NT2/D1 (cell line): ENCODE data around the gene PTBP3.

ENCODE experiments used
- DNase-seq: peaks from one replicate; pipeline ENCODE4 v3.0.0-alpha.2; 2011; ENCODE audit warnings: low read depth, low spot score
- H3K27me3 ChIP-seq: 2 replicates; pipeline ENCODE4 v1.6.0; 2011; ENCODE audit warnings: mild to moderate bottlenecking; ENCODE audit not compliant: insufficient read length, insufficient read depth
- H3K36me3 ChIP-seq: 2 replicates; pipeline ENCODE4 v1.6.1; 2011; ENCODE audit warnings: mild to moderate bottlenecking, low read length, mixed read lengths; ENCODE audit not compliant: insufficient read depth, insufficient read length
- H3K4me1 ChIP-seq: 2 replicates; pipeline ENCODE4 v1.5.1; 2011; ENCODE audit not compliant: insufficient read depth, insufficient read length
- H3K4me3 ChIP-seq: 2 replicates; pipeline ENCODE4 v1.5.1; 2011; ENCODE audit warnings: low read depth; ENCODE audit not compliant: insufficient read length
- H3K9ac ChIP-seq: 2 replicates; pipeline ENCODE4 v1.6.0; 2011; ENCODE audit warnings: low read depth; ENCODE audit not compliant: insufficient read length
- H3K9me3 ChIP-seq: 2 replicates; pipeline ENCODE4 v1.5.1; 2011; ENCODE audit warnings: mild to moderate bottlenecking, low read length; ENCODE audit not compliant: insufficient read depth
- SUZ12 ChIP-seq: IDR thresholded peaks from 2 replicates; pipeline ENCODE4 v1.6.1; 2011; ENCODE audit not compliant: insufficient read length, insufficient read depth; ENCODE audit errors: extremely low read depth
- YY1 ChIP-seq: IDR thresholded peaks from 2 replicates; pipeline ENCODE4 v1.6.1; 2011; ENCODE audit not compliant: insufficient read length, insufficient read depth
- ZNF274 ChIP-seq: IDR thresholded peaks from 2 replicates; pipeline ENCODE4 v1.6.1; 2011; ENCODE audit warnings: mild to moderate bottlenecking, low read depth, low read length

The PTBP3 gene

GRCh38 chr9:112315331-112316257 is 17.8 kb downstream of the PTBP3 start:
- Histone ChIP-seq H3K4me1 (peaks cover 4% of the 10 kb centered on the region), H3K36me3 (peaks cover 4% of the 10 kb centered on the region), H3K27me3 (no peaks in the 10 kb centered on the region), H3K9me3 (no peaks in the 10 kb centered on the region), H3K9ac (no peak overlapping the region), H3K4me3 (no peak overlapping the region)
- DNase-seq, result no peak
- TF ChIP-seq ZNF274 (no peak), SUZ12 (no peak), YY1 (no peak)

- Histone ChIP-seq H3K27me3 (no peaks in the 10 kb centered on the region), H3K36me3 (peaks cover 9% of the 10 kb centered on the region), H3K4me1 (peaks cover 7% of the 10 kb centered on the region), H3K4me3 (no peak overlapping the region), H3K9me3 (no peaks in the 10 kb centered on the region), H3K9ac (no peak overlapping the region)
- TF ChIP-seq ZNF274 (no peak), SUZ12 (no peak), YY1 (no peak)
- DNase-seq, result no peak
Measured at GRCh38 chr9:112312139-112312538, 21.3 kb downstream of the PTBP3 start.

GRCh38 chr9:112311497-112311896 is 21.9 kb downstream of the PTBP3 start:
- H3K4me1 ChIP-seq, result peaks cover 7% of the 10 kb centered on the region
- no peak for DNase-seq
- H3K4me3 ChIP-seq, result no peak overlapping the region
- TF ChIP-seq YY1 (no peak), SUZ12 (no peak), ZNF274 (no peak)
- H3K9ac ChIP-seq, result no peak overlapping the region
- no peaks in the 10 kb centered on the region for H3K9me3 ChIP-seq
- H3K36me3 ChIP-seq, result peaks cover 9% of the 10 kb centered on the region
- H3K27me3 ChIP-seq, result no peaks in the 10 kb centered on the region

DNA sequence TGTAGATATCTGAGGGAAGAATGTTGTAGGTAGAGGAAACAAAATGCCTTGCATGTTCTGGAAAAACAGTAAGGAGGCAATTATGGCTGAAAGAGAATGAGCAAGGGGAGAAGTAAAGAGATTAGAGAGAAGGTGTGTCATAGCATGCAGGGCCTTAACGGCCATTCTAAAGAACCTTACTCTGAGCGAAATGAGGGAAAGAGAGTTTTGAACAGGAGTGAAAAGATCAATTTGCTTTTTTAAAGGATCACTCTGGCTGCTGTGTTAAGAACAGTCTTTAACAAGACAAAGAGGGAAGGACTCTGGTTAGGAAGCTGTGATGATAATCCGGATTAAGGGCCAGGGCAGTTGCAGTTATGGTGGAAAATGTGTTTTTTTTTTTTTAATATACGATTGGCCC is 22.6 kb downstream of the PTBP3 start:
- no peaks in the 10 kb centered on the region for H3K27me3 ChIP-seq
- H3K4me3 ChIP-seq, result no peak overlapping the region
- H3K4me1 ChIP-seq, result peaks cover 7% of the 10 kb centered on the region
- peaks cover 9% of the 10 kb centered on the region for H3K36me3 ChIP-seq
- H3K9ac ChIP-seq, result no peak overlapping the region
- peak; percentile 54 for DNase-seq
- H3K9me3 ChIP-seq, result no peaks in the 10 kb centered on the region
- no peak for TF ChIP-seq SUZ12
- no peak for TF ChIP-seq ZNF274
- no peak for TF ChIP-seq YY1

DNA sequence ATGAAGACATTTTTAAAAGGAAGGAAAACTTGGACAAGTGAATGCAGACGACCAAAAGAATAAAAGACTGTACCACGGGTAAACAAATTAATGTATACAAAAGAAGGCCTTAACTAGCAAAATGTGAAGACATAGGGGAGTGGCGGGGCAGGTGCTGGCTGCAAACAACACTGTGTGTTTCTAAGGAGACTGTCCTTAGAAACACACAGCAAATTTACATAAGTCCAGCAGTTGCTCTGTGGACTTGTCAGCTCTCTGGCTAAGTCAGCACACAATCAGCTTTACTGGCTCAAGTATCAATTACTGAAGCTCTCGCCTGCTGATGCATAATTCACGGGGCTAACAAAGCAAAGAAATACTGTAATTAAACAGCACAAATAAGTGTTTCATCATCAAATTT is 24.8 kb downstream of the PTBP3 start:
- peak; percentile 11 for DNase-seq
- Histone ChIP-seq H3K9ac (no peak overlapping the region), H3K9me3 (no peaks in the 10 kb centered on the region), H3K27me3 (no peaks in the 10 kb centered on the region), H3K36me3 (peaks cover 9% of the 10 kb centered on the region), H3K4me1 (peaks cover 7% of the 10 kb centered on the region), H3K4me3 (no peak overlapping the region)
- no peak for TF ChIP-seq SUZ12
- TF ChIP-seq YY1, result no peak
- TF ChIP-seq ZNF274, result no peak

DNA sequence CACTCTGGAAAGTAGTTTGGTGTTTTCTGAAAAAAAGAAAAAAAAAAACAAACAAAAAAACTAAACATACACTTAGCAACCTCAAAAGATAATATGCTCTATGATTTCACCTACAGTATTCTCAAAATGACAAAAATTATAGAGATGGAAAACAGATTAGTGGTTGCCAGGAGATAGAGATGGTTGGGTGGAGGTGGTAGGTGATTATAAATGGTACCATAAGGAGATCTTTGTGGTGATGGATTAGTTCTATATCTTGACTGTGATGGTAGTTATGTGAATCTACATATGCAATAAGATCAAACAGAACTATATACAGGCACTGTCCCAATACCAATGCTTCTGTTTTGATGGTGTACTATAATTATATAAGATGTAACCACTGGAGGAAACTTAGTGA is 32.0 kb downstream of the PTBP3 start:
- no peak overlapping the region for H3K9ac ChIP-seq
- no peaks in the 10 kb centered on the region for H3K9me3 ChIP-seq
- no peaks in the 10 kb centered on the region for H3K27me3 ChIP-seq
- H3K4me1 ChIP-seq, result no peaks in the 10 kb centered on the region
- H3K36me3 ChIP-seq, result no peaks in the 10 kb centered on the region
- TF ChIP-seq ZNF274 (no peak), SUZ12 (no peak), YY1 (no peak)
- DNase-seq, result no peak
- H3K4me3 ChIP-seq, result no peak overlapping the region

GRCh38 chr9:112299514-112299913 is 33.9 kb downstream of the PTBP3 start:
- no peak for TF ChIP-seq YY1
- no peak for TF ChIP-seq ZNF274
- TF ChIP-seq SUZ12, result no peak
- Histone ChIP-seq H3K4me3 (no peak overlapping the region), H3K9ac (no peak overlapping the region), H3K9me3 (no peaks in the 10 kb centered on the region), H3K4me1 (no peaks in the 10 kb centered on the region), H3K27me3 (no peaks in the 10 kb centered on the region), H3K36me3 (peaks cover 5% of the 10 kb centered on the region)
- no peak for DNase-seq
